ENCODE results near the gene SPRR2D.
"Not testable (repeated sequence)": the region's sequence is repeated elsewhere in the genome, so short reads cannot be mapped to it uniquely, and the experiment has no call there.

Gene SPRR2D

GRCh38 chr1:153011235-153011758 is 29.6 kb downstream of the SPRR2D start:
- DNase-seq (ENCODE audit: low read depth), result not testable (repeated sequence)

GRCh38 chr1:153001382-153001781 is 39.5 kb downstream of the SPRR2D start, which contains the start of gene SPRR3:
Gene SPRR3 (plus strand): TSS chr1:153001749. CDS start chr1:153003021, 1,272 bp downstream.
- no peak for DNase-seq (ENCODE audit: low read depth)

GRCh38 chr1:153000294-153000693 is 40.6 kb downstream of the SPRR2D start:
- DNase-seq (ENCODE audit: low read depth), result no peak

- DNase-seq (ENCODE audit: low read depth), result no peak
Measured at GRCh38 chr1:152999818-153000217, 41.1 kb downstream of the SPRR2D start.

GRCh38 chr1:152998476-152998875 is 42.4 kb downstream of the SPRR2D start:
- no peak for DNase-seq (ENCODE audit: low read depth)

GRCh38 chr1:152997901-152998300 is 43.0 kb downstream of the SPRR2D start:
- no peak for DNase-seq (ENCODE audit: low read depth)

GRCh38 chr1:152996633-152997400 is 44.1 kb downstream of the SPRR2D start:
- no peak for DNase-seq (ENCODE audit: low read depth)

- no peak for DNase-seq (ENCODE audit: low read depth)
Measured at GRCh38 chr1:152995842-152996241, 45.1 kb downstream of the SPRR2D start.

- DNase-seq (ENCODE audit: low read depth), result no peak
Measured at GRCh38 chr1:152993186-152993585, 47.7 kb downstream of the SPRR2D start.

Data from ELR (cell line).